WTC11 (cell line): ENCODE data around the gene FCN1. TPM values are rescaled to one million over a fixed set of nuclear protein-coding genes. Genes with fewer than 3 reads are reported as not detected.

ENCODE experiments used
- ATAC-seq: fragments of 200-7000 bp; cut with Tn5 transposase; 2 replicates; pipeline ENCODE4 v1.10.0; 2021; ENCODE audit warnings: mild to moderate bottlenecking, moderate library complexity
- CTCF ChIA-PET: fragments of 300-600 bp; sonication (Branson Sonifier 250); formaldehyde crosslinking; loops from one replicate; lab custom pipeline; 2021; ENCODE audit warnings: antibody characterized with exemption; lab: Charles Lee
- POLR2A ChIA-PET: fragments of 350-600 bp; sonication (Branson Sonifier 250); formaldehyde crosslinking; loops from one replicate; lab custom pipeline; 2021; ENCODE audit warnings: antibody characterized with exemption; lab: Charles Lee
- DNase-seq: peaks from one replicate; pipeline ENCODE4 v3.0.0; 2021; ENCODE audit warnings: low spot score
- H3K27ac Mint-ChIP-seq: 2 replicates; pipeline ENCODE4 v1.8.0; 2021; ENCODE audit warnings: mixed read lengths
- H3K27me3 Mint-ChIP-seq: 2 replicates; pipeline ENCODE4 v1.8.0; 2021; ENCODE audit warnings: low read depth, mild to moderate bottlenecking, moderate library complexity, mixed read lengths
- H3K36me3 Mint-ChIP-seq: 2 replicates; pipeline ENCODE4 v1.8.0; 2021; ENCODE audit warnings: mixed read lengths
- H3K4me1 Mint-ChIP-seq: 2 replicates; pipeline ENCODE4 v1.8.0; 2022; ENCODE audit warnings: mixed read lengths
- H3K4me3 Mint-ChIP-seq: 2 replicates; pipeline ENCODE4 v1.8.0; 2021; ENCODE audit warnings: mild to moderate bottlenecking, moderate library complexity, mixed read lengths
- H3K9me3 Mint-ChIP-seq: 2 replicates; pipeline ENCODE4 v1.8.0; 2021; ENCODE audit warnings: mixed read lengths
- ATF6 ChIP-seq: sonication (generic); formaldehyde crosslinking; IDR thresholded peaks from 2 replicates; pipeline ENCODE4 v1.8.1; 2023; ENCODE audit warnings: mild to moderate bottlenecking, missing genetic modification reagents
- ESRRA ChIP-seq: sonication (generic); formaldehyde crosslinking; IDR thresholded peaks from 2 replicates; pipeline ENCODE4 v1.8.1; 2022; ENCODE audit warnings: mild to moderate bottlenecking, missing genetic modification reagents, borderline replicate concordance
- FOXP1 ChIP-seq: sonication (generic); formaldehyde crosslinking; IDR thresholded peaks from 2 replicates; pipeline ENCODE4 v1.8.0; 2022; ENCODE audit warnings: missing genetic modification reagents, mild to moderate bottlenecking, moderate library complexity, borderline replicate concordance
- GABPB1 ChIP-seq: sonication (generic); formaldehyde crosslinking; IDR thresholded peaks from 2 replicates; pipeline ENCODE4 v1.8.1; 2023; ENCODE audit warnings: mild to moderate bottlenecking, missing genetic modification reagents
- HMGA2 ChIP-seq: fragments of 250-450 bp; sonication (Bioruptor Pico); IDR thresholded peaks from 2 replicates; pipeline ENCODE4 v1.4.0; 2021; ENCODE audit warnings: mild to moderate bottlenecking, moderate library complexity
- IRF1 ChIP-seq: sonication (generic); formaldehyde crosslinking; IDR thresholded peaks from 2 replicates; pipeline ENCODE4 v1.8.0; 2023; ENCODE audit warnings: missing genetic modification reagents
- SMAD4 ChIP-seq: sonication (generic); formaldehyde crosslinking; IDR thresholded peaks from 2 replicates; pipeline ENCODE4 v1.8.0; 2022; ENCODE audit warnings: mild to moderate bottlenecking, missing genetic modification reagents
- STAT6 ChIP-seq: sonication (generic); formaldehyde crosslinking; conservative IDR thresholded peaks from 2 replicates; pipeline ENCODE4 v1.8.1; 2023; ENCODE audit warnings: mild to moderate bottlenecking, low read depth, missing genetic modification reagents, moderate library complexity
- TCF7 ChIP-seq: sonication (generic); formaldehyde crosslinking; IDR thresholded peaks from 2 replicates; pipeline ENCODE4 v1.8.0; 2022; ENCODE audit warnings: mild to moderate bottlenecking, low read depth, missing genetic modification reagents, moderate library complexity
- TEAD4 ChIP-seq: sonication (generic); formaldehyde crosslinking; IDR thresholded peaks from 2 replicates; pipeline ENCODE4 v1.8.0; 2022; ENCODE audit warnings: mild to moderate bottlenecking, missing genetic modification reagents
- ZNF121 ChIP-seq: sonication (generic); formaldehyde crosslinking; IDR thresholded peaks from 2 replicates; pipeline ENCODE4 v1.8.0; 2023; ENCODE audit warnings: missing genetic modification reagents
- ZNF512 ChIP-seq: sonication (generic); formaldehyde crosslinking; IDR thresholded peaks from 2 replicates; pipeline ENCODE4 v1.8.1; 2022; ENCODE audit warnings: missing genetic modification reagents, borderline replicate concordance
- total RNA-seq: library from RNA; stranded (reverse); gene quantifications from 3 replicates; pipeline ENCODE4 v1.2.3, GENCODE V29; 2021
- TF ChIP-seq, protein P1 (sequence below): fragments of 250-450 bp; sonication (Bioruptor Pico); IDR thresholded peaks from 2 replicates; pipeline ENCODE4 v1.9.0; 2021; ENCODE audit warnings: mild to moderate bottlenecking
- TF ChIP-seq, protein P2 (sequence below): sonication (generic); formaldehyde crosslinking; IDR thresholded peaks from 2 replicates; pipeline ENCODE4 v1.8.1; 2023; ENCODE audit warnings: mild to moderate bottlenecking, moderate library complexity, missing genetic modification reagents
- TF ChIP-seq, protein P3 (sequence below): fragments of 250-450 bp; sonication (Bioruptor Pico); IDR thresholded peaks from 2 replicates; pipeline ENCODE4 v1.9.0; 2021; ENCODE audit warnings: mild to moderate bottlenecking, borderline replicate concordance
- TF ChIP-seq, protein P4 (sequence below): fragments of 250-450 bp; sonication (Bioruptor Pico); conservative IDR thresholded peaks from 2 replicates; pipeline ENCODE4 v1.9.0; 2021; ENCODE audit warnings: mild to moderate bottlenecking

The FCN1 gene
- total RNA-seq, 1 experiment from 2014 or later: not detected

DNA sequence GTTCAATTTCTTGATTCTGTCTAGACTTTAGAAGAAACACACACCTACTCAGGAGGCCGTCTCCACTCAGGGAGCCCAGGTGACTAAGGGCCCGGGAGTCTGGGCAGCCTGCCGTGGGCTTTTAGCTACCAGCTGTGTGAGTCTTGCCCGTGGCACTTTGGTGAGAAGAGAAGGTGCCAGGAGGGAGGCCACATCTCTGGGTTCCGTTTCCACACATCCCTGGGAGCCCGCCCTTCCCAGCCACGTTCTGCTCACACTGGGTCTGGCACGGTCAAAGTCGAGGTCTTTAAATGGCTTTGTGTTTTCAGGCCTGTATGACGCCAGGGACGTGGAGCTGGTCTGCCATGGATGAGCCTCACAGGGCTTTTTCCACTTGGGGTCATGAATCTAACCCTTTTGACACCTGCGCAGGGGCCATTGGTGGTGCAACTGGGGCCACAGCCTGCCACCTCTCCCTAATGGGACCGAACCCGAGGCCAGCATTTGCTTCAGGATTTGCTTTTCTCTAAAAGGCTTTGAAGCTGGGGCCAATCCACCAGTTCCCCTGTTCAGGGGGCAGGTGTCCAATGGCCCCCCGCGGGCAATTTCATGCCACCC is 54.3 kb downstream of the FCN1 start:
- TF ChIP-seq STAT6 (CRISPR knock-in tag): no peak
- TF ChIP-seq HMGA2 (CRISPR knock-in tag): no peak
- CTCF ChIA-PET: no interaction called here
- ATAC-seq: no peak
- Mint-ChIP-seq H3K4me3 (no peak overlapping the region), H3K4me1 (no peaks in the 10 kb centered on the region), H3K27ac (no peak overlapping the region), H3K9me3 (peaks cover 18% of the 10 kb centered on the region), H3K36me3 (0 out of 2 replicates have a peak, but pooled peaks cover 2% of the 10 kb centered on the region), H3K27me3 (no peaks in the 10 kb centered on the region)
- DNase-seq: no peak
- POLR2A ChIA-PET: no interaction called here

GRCh38 chr9:134861595-134862334 is 55.9 kb downstream of the FCN1 start:
- ChIA-PET POLR2A (interaction anchor here (0.7 kb wide), 1 partner anchor 83 kb away, joined by 3 read pairs; no protein-coding TSS in a partner anchor), CTCF (no interaction called here)
- H3K9me3 Mint-ChIP-seq: peaks cover 26% of the 10 kb centered on the region
- no peak overlapping the region for H3K4me3 Mint-ChIP-seq
- H3K4me1 Mint-ChIP-seq: no peaks in the 10 kb centered on the region
- ATAC-seq (no peak), DNase-seq (no peak)
- no peaks in the 10 kb centered on the region for H3K27me3 Mint-ChIP-seq
- no peak overlapping the region for H3K27ac Mint-ChIP-seq
- H3K36me3 Mint-ChIP-seq: 0 out of 2 replicates have a peak, but pooled peaks cover 2% of the 10 kb centered on the region
- TF ChIP-seq ZNF512 (CRISPR knock-in tag) (no peak), ZNF121 (CRISPR knock-in tag) (no peak), GABPB1 (CRISPR knock-in tag) (no peak), SMAD4 (no peak), ESRRA (no peak), FOXP1 (CRISPR knock-in tag) (no peak), IRF1 (no peak), TCF7 (no peak), TEAD4 (CRISPR knock-in tag) (no peak), ATF6 (no peak)
- TF ChIP-seq, protein P1, sequence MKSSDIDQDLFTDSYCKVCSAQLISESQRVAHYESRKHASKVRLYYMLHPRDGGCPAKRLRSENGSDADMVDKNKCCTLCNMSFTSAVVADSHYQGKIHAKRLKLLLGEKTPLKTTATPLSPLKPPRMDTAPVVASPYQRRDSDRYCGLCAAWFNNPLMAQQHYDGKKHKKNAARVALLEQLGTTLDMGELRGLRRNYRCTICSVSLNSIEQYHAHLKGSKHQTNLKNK (CRISPR knock-in tag): no peak
- TF ChIP-seq, protein P2, sequence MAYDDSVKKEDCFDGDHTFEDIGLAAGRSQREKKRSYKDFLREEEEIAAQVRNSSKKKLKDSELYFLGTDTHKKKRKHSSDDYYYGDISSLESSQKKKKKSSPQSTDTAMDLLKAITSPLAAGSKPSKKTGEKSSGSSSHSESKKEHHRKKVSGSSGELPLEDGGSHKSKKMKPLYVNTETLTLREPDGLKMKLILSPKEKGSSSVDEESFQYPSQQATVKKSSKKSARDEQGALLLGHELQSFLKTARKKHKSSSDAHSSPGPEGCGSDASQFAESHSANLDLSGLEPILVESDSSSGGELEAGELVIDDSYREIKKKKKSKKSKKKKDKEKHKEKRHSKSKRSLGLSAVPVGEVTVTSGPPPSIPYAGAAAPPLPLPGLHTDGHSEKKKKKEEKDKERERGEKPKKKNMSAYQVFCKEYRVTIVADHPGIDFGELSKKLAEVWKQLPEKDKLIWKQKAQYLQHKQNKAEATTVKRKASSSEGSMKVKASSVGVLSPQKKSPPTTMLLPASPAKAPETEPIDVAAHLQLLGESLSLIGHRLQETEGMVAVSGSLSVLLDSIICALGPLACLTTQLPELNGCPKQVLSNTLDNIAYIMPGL: no peak
- TF ChIP-seq, protein P3, sequence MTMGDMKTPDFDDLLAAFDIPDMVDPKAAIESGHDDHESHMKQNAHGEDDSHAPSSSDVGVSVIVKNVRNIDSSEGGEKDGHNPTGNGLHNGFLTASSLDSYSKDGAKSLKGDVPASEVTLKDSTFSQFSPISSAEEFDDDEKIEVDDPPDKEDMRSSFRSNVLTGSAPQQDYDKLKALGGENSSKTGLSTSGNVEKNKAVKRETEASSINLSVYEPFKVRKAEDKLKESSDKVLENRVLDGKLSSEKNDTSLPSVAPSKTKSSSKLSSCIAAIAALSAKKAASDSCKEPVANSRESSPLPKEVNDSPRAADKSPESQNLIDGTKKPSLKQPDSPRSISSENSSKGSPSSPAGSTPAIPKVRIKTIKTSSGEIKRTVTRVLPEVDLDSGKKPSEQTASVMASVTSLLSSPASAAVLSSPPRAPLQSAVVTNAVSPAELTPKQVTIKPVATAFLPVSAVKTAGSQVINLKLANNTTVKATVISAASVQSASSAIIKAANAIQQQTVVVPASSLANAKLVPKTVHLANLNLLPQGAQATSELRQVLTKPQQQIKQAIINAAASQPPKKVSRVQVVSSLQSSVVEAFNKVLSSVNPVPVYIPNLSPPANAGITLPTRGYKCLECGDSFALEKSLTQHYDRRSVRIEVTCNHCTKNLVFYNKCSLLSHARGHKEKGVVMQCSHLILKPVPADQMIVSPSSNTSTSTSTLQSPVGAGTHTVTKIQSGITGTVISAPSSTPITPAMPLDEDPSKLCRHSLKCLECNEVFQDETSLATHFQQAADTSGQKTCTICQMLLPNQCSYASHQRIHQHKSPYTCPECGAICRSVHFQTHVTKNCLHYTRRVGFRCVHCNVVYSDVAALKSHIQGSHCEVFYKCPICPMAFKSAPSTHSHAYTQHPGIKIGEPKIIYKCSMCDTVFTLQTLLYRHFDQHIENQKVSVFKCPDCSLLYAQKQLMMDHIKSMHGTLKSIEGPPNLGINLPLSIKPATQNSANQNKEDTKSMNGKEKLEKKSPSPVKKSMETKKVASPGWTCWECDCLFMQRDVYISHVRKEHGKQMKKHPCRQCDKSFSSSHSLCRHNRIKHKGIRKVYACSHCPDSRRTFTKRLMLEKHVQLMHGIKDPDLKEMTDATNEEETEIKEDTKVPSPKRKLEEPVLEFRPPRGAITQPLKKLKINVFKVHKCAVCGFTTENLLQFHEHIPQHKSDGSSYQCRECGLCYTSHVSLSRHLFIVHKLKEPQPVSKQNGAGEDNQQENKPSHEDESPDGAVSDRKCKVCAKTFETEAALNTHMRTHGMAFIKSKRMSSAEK: no peak
- TF ChIP-seq, protein P4, sequence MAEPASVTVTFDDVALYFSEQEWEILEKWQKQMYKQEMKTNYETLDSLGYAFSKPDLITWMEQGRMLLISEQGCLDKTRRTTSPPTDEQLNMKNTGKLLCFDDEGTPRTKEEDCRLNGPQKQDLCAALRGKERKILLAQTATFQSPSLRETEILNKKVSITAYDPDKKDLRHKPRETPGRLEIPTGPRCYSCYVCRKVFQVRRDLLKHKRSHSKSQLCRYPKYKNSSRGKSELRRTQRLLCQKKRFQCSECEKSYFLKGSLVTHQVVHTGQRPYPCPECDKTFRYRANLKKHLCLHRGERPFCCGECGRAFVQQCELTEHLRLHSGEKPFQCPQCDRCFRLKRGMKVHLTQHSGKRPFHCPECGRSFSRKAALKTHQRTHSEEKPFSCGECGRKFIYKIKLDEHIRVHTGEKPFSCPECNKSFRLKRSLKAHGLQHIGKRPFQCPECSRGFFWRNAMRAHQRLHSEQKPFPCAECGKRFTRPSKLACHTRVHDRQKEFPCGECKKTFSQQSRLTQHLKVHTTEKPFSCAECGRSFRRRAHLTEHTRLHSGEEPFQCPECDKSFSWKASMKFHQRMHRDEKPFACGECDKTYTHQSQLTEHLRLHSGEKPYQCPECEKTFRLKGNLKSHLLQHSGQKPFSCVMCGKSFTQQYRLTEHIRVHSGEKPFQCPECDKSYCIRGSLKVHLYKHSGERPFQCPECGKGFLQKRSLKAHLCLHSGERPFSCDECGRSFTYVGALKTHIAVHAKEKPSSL (CRISPR knock-in tag): no peak
